SK-N-SH (cell line): ENCODE data around the gene HAUS7. TPM values are rescaled to one million over a fixed set of nuclear protein-coding genes. Genes with fewer than 3 reads are reported as not detected.

Experiments
- CTCF ChIA-PET: fragments of 300-600, 350-600 bp; formaldehyde crosslinking; extraction: SDS; loops from one replicate; lab custom pipeline; 2021; lab: Yijun Ruan, JAX
- POLR2A ChIA-PET: fragments of 350-600 bp; sonication (Branson Sonifier 250); formaldehyde crosslinking; extraction: SDS; loops from one replicate; lab custom pipeline; 2020; ENCODE audit warnings: antibody characterized with exemption, inconsistent platforms; lab: Yijun Ruan, JAX
- DNase-seq: peaks from one replicate; pipeline ENCODE4 v3.0.0; 2012
- H2AFZ ChIP-seq: fragments of 200-600 bp; sonication (generic); 2 replicates; pipeline ENCODE4 v1.8.1; 2016; ENCODE audit warnings: antibody characterized with exemption, mild to moderate bottlenecking, low read depth
- H3F3A ChIP-seq: fragments of 200-600 bp; sonication (generic); replicated peaks from 2 replicates; pipeline ENCODE3; 2016; ENCODE audit warnings: antibody characterized with exemption, mild to moderate bottlenecking; ENCODE audit not compliant: insufficient read depth
- H3K27ac ChIP-seq, 2 experiments: fragments of 200-500 bp in 1 of 2; fragments of 200-600 bp in 1 of 2; sonication (Bioruptor generic) in 1 of 2; sonication (generic), shearing (Covaris generic) in 1 of 2; 2 replicates each; pipeline versions ENCODE4 v1.5.1 to v1.6.1; 2014 to 2016; ENCODE audit warnings: low read depth in 2 of 2, inconsistent platforms in 1 of 2, low read length in 1 of 2, mild to moderate bottlenecking in 1 of 2, mixed read lengths in 1 of 2
- H3K27me3 ChIP-seq: fragments of 200-600 bp; sonication (generic), shearing (Covaris generic); 2 replicates; pipeline ENCODE4 v1.6.1; 2016; ENCODE audit warnings: mixed run types; ENCODE audit not compliant: insufficient read depth
- H3K36me3 ChIP-seq, 2 experiments: fragments of 200-500 bp in 1 of 2; fragments of 200-600 bp in 1 of 2; sonication (Bioruptor generic) in 1 of 2; sonication (generic) in 1 of 2; replicated peaks in 1 of 2; 2 replicates each; pipeline versions ENCODE3 to v1.5.1; 2014 to 2016; ENCODE audit warnings: low read length in 1 of 2, mild to moderate bottlenecking in 1 of 2; ENCODE audit not compliant: insufficient read depth in 2 of 2, control insufficient read depth in 1 of 2
- H3K4me1 ChIP-seq, 2 experiments: fragments of 200-500 bp in 1 of 2; fragments of 200-600 bp in 1 of 2; sonication (Bioruptor generic) in 1 of 2; sonication (generic), shearing (Covaris generic) in 1 of 2; 2 replicates each; pipeline versions ENCODE4 v1.5.1 to v1.6.1; 2014 to 2016; ENCODE audit warnings: low read depth in 1 of 2, low read length in 1 of 2, mixed run types in 1 of 2; ENCODE audit not compliant: insufficient read depth in 2 of 2, control insufficient read depth in 1 of 2
- H3K4me2 ChIP-seq: fragments of 200-600 bp; sonication (generic), shearing (Covaris generic); 2 replicates; pipeline ENCODE4 v1.6.1; 2017; ENCODE audit warnings: mixed run types
- H3K4me3 ChIP-seq, 2 experiments: fragments of 200-500 bp in 1 of 2; fragments of 200-600 bp in 1 of 2; sonication (Bioruptor generic) in 1 of 2; sonication (generic), shearing (Covaris generic) in 1 of 2; 2 replicates each; pipeline versions ENCODE4 v1.5.1 to v1.8.1; 2014 to 2016; ENCODE audit warnings: low read depth in 2 of 2, inconsistent platforms in 1 of 2, low read length in 1 of 2, mild to moderate bottlenecking in 1 of 2, mixed read lengths in 1 of 2, moderate library complexity in 1 of 2
- H3K79me2 ChIP-seq: fragments of 200-600 bp; sonication (generic); 2 replicates; pipeline ENCODE4 v1.8.1; 2017; ENCODE audit warnings: mild to moderate bottlenecking; ENCODE audit not compliant: insufficient read depth
- H3K9ac ChIP-seq: fragments of 200-600 bp; sonication (generic); 2 replicates; pipeline ENCODE4 v1.6.1; 2017; ENCODE audit warnings: mixed run types
- H3K9me2 ChIP-seq: fragments of 200-600 bp; sonication (generic); 2 replicates; pipeline ENCODE4 v1.6.1; 2017; ENCODE audit warnings: mixed run types
- H3K9me3 ChIP-seq: fragments of 200-600 bp; sonication (generic); 2 replicates; pipeline ENCODE4 v1.6.1; 2017; ENCODE audit warnings: mixed run types, mild to moderate bottlenecking, moderate library complexity
- H4K20me1 ChIP-seq: fragments of 200-600 bp; sonication (generic); 2 replicates; pipeline ENCODE4 v1.6.1; 2017; ENCODE audit warnings: mild to moderate bottlenecking, mixed run types; ENCODE audit not compliant: insufficient read depth
- CHD2 ChIP-seq: fragments of 150-350 bp; IDR thresholded peaks from 2 replicates; pipeline ENCODE4 v1.6.1; 2018; ENCODE audit warnings: low read length; ENCODE audit not compliant: partially characterized antibody
- ELF1 ChIP-seq: IDR thresholded peaks from 2 replicates; pipeline ENCODE4 v1.4.0; 2012
- GABPA ChIP-seq: IDR thresholded peaks from 2 replicates; pipeline ENCODE4 v1.4.0; 2012; ENCODE audit warnings: low read depth, mild to moderate bottlenecking
- GATA2 ChIP-seq: sonication (generic); formaldehyde crosslinking; IDR thresholded peaks from 2 replicates; pipeline ENCODE4 v1.5.0; 2020; ENCODE audit warnings: mild to moderate bottlenecking, missing genetic modification reagents
- IRF3 ChIP-seq: fragments of 150-350 bp; IDR thresholded peaks from 2 replicates; pipeline ENCODE4 v1.6.1; 2016; ENCODE audit warnings: mild to moderate bottlenecking, low read depth, low read length
- JUND ChIP-seq: IDR thresholded peaks from 2 replicates; pipeline ENCODE4 v1.4.0; 2012
- MXI1 ChIP-seq: IDR thresholded peaks from 2 replicates; pipeline ENCODE4 v1.6.1; 2012; ENCODE audit warnings: mild to moderate bottlenecking, low read depth, low read length, improper control_type of control experiment
- RFX5 ChIP-seq: IDR thresholded peaks from 2 replicates; pipeline ENCODE4 v1.6.1; 2012; ENCODE audit warnings: mild to moderate bottlenecking, improper control_type of control experiment, low read length
- RXRA ChIP-seq: IDR thresholded peaks from 2 replicates; pipeline ENCODE4 v1.4.0; 2012; ENCODE audit warnings: low read depth, mild to moderate bottlenecking, borderline replicate concordance
- TAF1 ChIP-seq: IDR thresholded peaks from 2 replicates; pipeline ENCODE4 v1.6.1; 2012; ENCODE audit warnings: low read depth, mild to moderate bottlenecking, low read length, moderate library complexity, borderline replicate concordance
- TCF12 ChIP-seq: IDR thresholded peaks from 2 replicates; pipeline ENCODE4 v1.4.0; 2012
- USF1 ChIP-seq: IDR thresholded peaks from 2 replicates; pipeline ENCODE4 v1.4.0; 2012; ENCODE audit warnings: low read depth, borderline replicate concordance
- WGBS: methylation state at CpG from one replicate; pipeline ENCODE4 v1.1.6; 2017; ENCODE audit warnings: low lambda C conversion rate; 5-methylcytosine and 5-hydroxymethylcytosine counted together
- polyA plus RNA-seq, 3 experiments: library from polyadenylated mRNA; depleted of rRNA; stranded (reverse); fragments of >200 nt; gene quantifications; 2 replicates each; pipeline ENCODE4 v1.2.3, GENCODE V29; 2012

HAUS7 gene
- polyA plus RNA-seq, 1 of the 3 experiments (the other 2 are of a cell fraction) = 39.7 TPM

- Histone ChIP-seq H3K4me1 (peaks cover 0 to 5% of the 10 kb centered on the region in 2 experiments; a peak in 2 of 4 replicates), H3K27me3 (peaks cover 25% of the 10 kb centered on the region; the same call in 1 of the 2 replicates), H3K9me2 (no peaks in the 10 kb centered on the region), H3K4me3 (no peak overlapping the region), H4K20me1 (no peaks in the 10 kb centered on the region), H3K27ac (no peak overlapping the region), H3K9ac (no peak overlapping the region), H3F3A (peaks cover 5% of the 10 kb centered on the region), H3K79me2 (no peaks in the 10 kb centered on the region), H2AFZ (no peak overlapping the region), H3K4me2 (no peak overlapping the region), H3K36me3 (no peaks in the 10 kb centered on the region), H3K9me3 (no peaks in the 10 kb centered on the region)
- no peak for TF ChIP-seq ELF1
- no peak for TF ChIP-seq MXI1
- no peak for TF ChIP-seq RFX5
- TF ChIP-seq JUND = no peak
- TF ChIP-seq GABPA = no peak
- TF ChIP-seq RXRA = no peak
- no peak for TF ChIP-seq TCF12
- no peak for TF ChIP-seq TAF1
- no peak for TF ChIP-seq GATA2 (CRISPR knock-in tag)
- 44% methylated on average over 6 of the region's 8 CpGs for WGBS
- ChIA-PET POLR2A (no interaction called here), CTCF (interaction anchor here (1.7 to 4.3 kb wide), 3 partner anchors 9 to 54 kb away, joined by 4 to 23 read pairs (median 7); partner anchors contain the start of gene HAUS7)
- DNase-seq = no peak
Observed at GRCh38 chrX:153515435-153515834, 45.1 kb upstream of the HAUS7 start.

- POLR2A ChIA-PET = no interaction called here
- H3K9me2 ChIP-seq = no peaks in the 10 kb centered on the region
- H3K27ac ChIP-seq = no peak overlapping the region
- no peaks in the 10 kb centered on the region for H3K36me3 ChIP-seq
- no peak for DNase-seq
- 67% methylated on average over 5 of the region's 9 CpGs for WGBS
- CTCF ChIA-PET = interaction anchor here (1.7 to 2.3 kb wide), 2 partner anchors 43 to 53 kb away, joined by 4 to 7 read pairs; partner anchors contain the start of gene HAUS7
- peaks cover 5% of the 10 kb centered on the region for H3F3A ChIP-seq
- H3K27me3 ChIP-seq = peaks cover 21% of the 10 kb centered on the region; the same call in 1 of the 2 replicates
- no peak for TF ChIP-seq USF1
- no peak for TF ChIP-seq IRF3
- TF ChIP-seq CHD2 = no peak
- TF ChIP-seq ELF1 = no peak
- H3K4me1 ChIP-seq = peaks cover 0 to 4% of the 10 kb centered on the region in 2 experiments; a peak in 1 of 4 replicates
- H3K79me2 ChIP-seq = no peaks in the 10 kb centered on the region
- no peak overlapping the region for H3K4me2 ChIP-seq
- no peak overlapping the region for H2AFZ ChIP-seq
- H3K9ac ChIP-seq = no peak overlapping the region
- H3K9me3 ChIP-seq = no peaks in the 10 kb centered on the region
- H3K4me3 ChIP-seq = no peak overlapping the region
- H4K20me1 ChIP-seq = no peaks in the 10 kb centered on the region
Observed at GRCh38 chrX:153514259-153514658, 43.9 kb upstream of the HAUS7 start.
